Hepatocyte (in vitro differentiated cells): ENCODE measurements around the gene SENP1.

Experiments
- EZH2 ChIP-seq: fragments of 200-600 bp; sonication (generic); IDR thresholded peaks from 2 replicates; pipeline ENCODE4 v1.6.1; 2016; ENCODE audit warnings: antibody characterized with exemption, mild to moderate bottlenecking, borderline replicate concordance
- EZH2phosphoT487 ChIP-seq: fragments of 200-600 bp; sonication (generic); IDR thresholded peaks from one replicate; pipeline ENCODE4 v1.6.1; 2018; ENCODE audit warnings: antibody characterized with exemption, mild to moderate bottlenecking, low read depth, moderate library complexity; ENCODE audit not compliant: unreplicated experiment, severe bottlenecking

DNA sequence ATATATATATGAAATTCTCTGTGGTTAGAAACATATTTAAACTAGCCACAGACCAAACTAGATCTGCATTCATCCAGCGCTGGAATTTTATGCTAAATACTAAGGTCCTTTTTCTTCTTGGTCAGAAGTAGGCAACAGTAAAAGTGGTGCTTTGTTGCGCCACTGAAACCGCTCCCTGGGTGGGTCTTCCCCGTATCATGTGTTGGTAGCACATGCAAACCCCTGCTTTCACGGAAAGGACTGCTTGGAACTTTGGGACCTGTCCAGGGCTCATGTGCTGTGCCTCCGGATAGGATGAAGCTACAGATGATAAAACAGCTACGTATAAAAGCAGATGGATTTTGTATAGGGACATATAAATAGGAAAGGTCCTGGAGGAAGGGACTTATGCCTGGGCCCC, 61.5 kb downstream of the SENP1 start:
- TF ChIP-seq EZH2 (no peak), EZH2phosphoT487 (no peak)
